CD4-positive, alpha-beta T cell (primary cell): Measurements from ENCODE around the gene EPHX1. TPM values are rescaled to one million over a fixed set of nuclear protein-coding genes. Genes with fewer than 3 reads are reported as not detected.

Experiments used
- ATAC-seq: fragments of 200-7000 bp; cut with Tn5 transposase; one replicate; pipeline ENCODE4 v1.10.0; 2022; ENCODE audit warnings: mild to moderate bottlenecking; ENCODE audit not compliant: poor library complexity
- CTCF ChIA-PET: fragments of 350-600 bp; sonication (Branson Sonifier 250); formaldehyde crosslinking; loops from one replicate; lab custom pipeline; 2021; ENCODE audit warnings: antibody characterized with exemption, inconsistent platforms; lab: Charles Lee
- POLR2A ChIA-PET: fragments of 350-600 bp; sonication (Branson Sonifier 250); formaldehyde crosslinking; loops from one replicate; lab custom pipeline; 2021; ENCODE audit warnings: antibody characterized with exemption, inconsistent platforms; lab: Charles Lee
- DNase-seq, 14 experiments: peaks; one replicate each; pipeline ENCODE4 v3.0.0-alpha.2; 2013 to 2020; ENCODE audit warnings: mixed read lengths in 2 of 14
- H3K27ac ChIP-seq, 2 donors: one replicate each; pipeline versions ENCODE4 v1.5.1 to v1.7.0; 2013; ENCODE audit warnings: low read length in 2 of 2, low read depth in 1 of 2, mild to moderate bottlenecking in 1 of 2
- H3K27me3 ChIP-seq, 2 experiments: 1 replicate in 1 of 2; 2 replicates in 1 of 2; pipeline versions ENCODE4 v1.6.1 to v1.7.0; 2013; ENCODE audit warnings: low read length in 2 of 2, control low read depth in 1 of 2, mild to moderate bottlenecking in 1 of 2, moderate library complexity in 1 of 2; ENCODE audit not compliant: insufficient read depth in 2 of 2, control insufficient read depth in 1 of 2
- H3K36me3 ChIP-seq: one replicate; pipeline ENCODE4 v1.6.1; 2013; ENCODE audit warnings: low read length, control low read depth; ENCODE audit not compliant: insufficient read depth
- H3K4me1 ChIP-seq: one replicate; pipeline ENCODE4 v1.6.1; 2013; ENCODE audit warnings: low read length, control low read depth; ENCODE audit not compliant: insufficient read depth
- H3K4me3 ChIP-seq: one replicate; pipeline ENCODE4 v1.5.1; 2013; ENCODE audit warnings: mild to moderate bottlenecking, low read length, moderate library complexity
- H3K9me3 ChIP-seq, 2 experiments: 1 replicate in 1 of 2; 2 replicates in 1 of 2; pipeline versions ENCODE4 v1.6.1 to v1.7.0; 2013; ENCODE audit warnings: low read length in 2 of 2, mild to moderate bottlenecking in 2 of 2, control low read depth in 1 of 2, moderate library complexity in 1 of 2; ENCODE audit not compliant: control insufficient read depth in 1 of 2, insufficient read depth in 1 of 2
- H3K27ac Mint-ChIP-seq: one replicate; pipeline ENCODE4 v1.8.0; 2020; ENCODE audit warnings: mixed read lengths
- H3K27me3 Mint-ChIP-seq: one replicate; pipeline ENCODE4 v1.8.0; 2021; ENCODE audit warnings: mixed read lengths
- H3K36me3 Mint-ChIP-seq: one replicate; pipeline ENCODE4 v1.8.0; 2021; ENCODE audit warnings: low read depth, mixed read lengths
- H3K4me1 Mint-ChIP-seq: one replicate; pipeline ENCODE4 v1.8.0; 2021; ENCODE audit warnings: low read depth, mixed read lengths
- H3K4me3 Mint-ChIP-seq: one replicate; pipeline ENCODE4 v1.8.0; 2020; ENCODE audit warnings: mild to moderate bottlenecking, mixed read lengths
- H3K9me3 Mint-ChIP-seq: one replicate; pipeline ENCODE4 v1.8.0; 2020; ENCODE audit warnings: mixed read lengths
- intact Hi-C, 2 experiments: fragments of 100-400 bp; cut with DNase I in 1 of 2; cut with micrococcal nuclease in 1 of 2; formaldehyde crosslinking; loops; one replicate each; pipeline versions ENCODE4 v1.15.1 to v1.9.0; 2023 to 2025; cut with DNase I, micrococcal nuclease
- total RNA-seq, 174 experiments: library from RNA in 2 of 174; stranded (reverse) in 2 of 174; gene quantifications; one replicate each; pipeline ENCODE4 v1.2.3 and lab custom pipeline; 2021 to 2026
- TF ChIP-seq, protein P1 (sequence below): fragments of 200-600 bp; IDR thresholded peaks from one replicate; pipeline ENCODE4 v1.8.0; 2022; ENCODE audit warnings: antibody characterized with exemption, mild to moderate bottlenecking

Gene EPHX1
- total RNA-seq, 2 experiments from 2014 or later: 0.34 to 0.47 TPM

- peak within 1 kb of the TSS; percentile 97 for H3K4me3 Mint-ChIP-seq
- Histone ChIP-seq H3K36me3 (peaks cover 25% of the 10 kb centered on the region), H3K4me1 (peaks cover 56% of the 10 kb centered on the region), H3K9me3 (no peaks in the 10 kb centered on the region), H3K27ac (peak within 1 kb of the TSS; percentile 87 to 89), H3K27me3 (no peaks in the 10 kb centered on the region), H3K4me3 (peak within 1 kb of the TSS; percentile 74)
- peaks cover 47% of the 10 kb centered on the region for H3K4me1 Mint-ChIP-seq
- H3K9me3 Mint-ChIP-seq: no peaks in the 10 kb centered on the region
- H3K27me3 Mint-ChIP-seq: no peaks in the 10 kb centered on the region
- intact Hi-C loops: loop anchor here (1.0 to 10.0 kb wide), 7 partner anchors 15 to 183 kb away; partner anchors contain the start of genes H3-3A (in 1 of the 2) and SRP9 (in 1 of the 2)
- peaks cover 52% of the 10 kb centered on the region for H3K36me3 Mint-ChIP-seq
- TF ChIP-seq, protein P1, sequence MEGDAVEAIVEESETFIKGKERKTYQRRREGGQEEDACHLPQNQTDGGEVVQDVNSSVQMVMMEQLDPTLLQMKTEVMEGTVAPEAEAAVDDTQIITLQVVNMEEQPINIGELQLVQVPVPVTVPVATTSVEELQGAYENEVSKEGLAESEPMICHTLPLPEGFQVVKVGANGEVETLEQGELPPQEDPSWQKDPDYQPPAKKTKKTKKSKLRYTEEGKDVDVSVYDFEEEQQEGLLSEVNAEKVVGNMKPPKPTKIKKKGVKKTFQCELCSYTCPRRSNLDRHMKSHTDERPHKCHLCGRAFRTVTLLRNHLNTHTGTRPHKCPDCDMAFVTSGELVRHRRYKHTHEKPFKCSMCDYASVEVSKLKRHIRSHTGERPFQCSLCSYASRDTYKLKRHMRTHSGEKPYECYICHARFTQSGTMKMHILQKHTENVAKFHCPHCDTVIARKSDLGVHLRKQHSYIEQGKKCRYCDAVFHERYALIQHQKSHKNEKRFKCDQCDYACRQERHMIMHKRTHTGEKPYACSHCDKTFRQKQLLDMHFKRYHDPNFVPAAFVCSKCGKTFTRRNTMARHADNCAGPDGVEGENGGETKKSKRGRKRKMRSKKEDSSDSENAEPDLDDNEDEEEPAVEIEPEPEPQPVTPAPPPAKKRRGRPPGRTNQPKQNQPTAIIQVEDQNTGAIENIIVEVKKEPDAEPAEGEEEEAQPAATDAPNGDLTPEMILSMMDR: peak; percentile 33
- peak; percentile 85 to 95 (median 91) for DNase-seq
- ChIA-PET POLR2A (interaction anchor here (0.6 to 13.0 kb wide), 33 partner anchors 8 to 1699 kb away, joined by 3 to 427 read pairs (median 6); partner anchors contain the start of genes DEGS1, EPHX1, H3-3A and LBR), CTCF (interaction anchor here (0.7 to 3.8 kb wide), 12 partner anchors 8 to 183 kb away, joined by 3 to 21 read pairs (median 5); partner anchors contain the start of genes PYCR2 and SRP9)
- ATAC-seq: peak; percentile 64
- H3K27ac Mint-ChIP-seq: peak within 1 kb of the TSS; percentile 86
These were observed 72.2 kb downstream of the EPHX1 start, which contains the start of gene TMEM63A for GRCh38 chr1:225881959-225882693. TSS of gene TMEM63A (minus strand) at chr1:225882380. CDS start at chr1:225877580, 4,800 bp downstream.

GRCh38 chr1:225882694-225883615 is 73.0 kb downstream of the EPHX1 start:
- Histone ChIP-seq H3K36me3 (peaks cover 17% of the 10 kb centered on the region), H3K4me3 (peak overlapping the region; percentile 74), H3K27me3 (no peaks in the 10 kb centered on the region), H3K27ac (peak overlapping the region; percentile 62 to 87), H3K9me3 (no peaks in the 10 kb centered on the region), H3K4me1 (peaks cover 48% of the 10 kb centered on the region)
- DNase-seq (peak in 11 of 14 experiments; percentile 10 to 56 (median 35)), ATAC-seq (peak; percentile 35)
- TF ChIP-seq, protein P1: no peak
- Mint-ChIP-seq H3K4me3 (peak overlapping the region; percentile 97), H3K36me3 (peaks cover 44% of the 10 kb centered on the region), H3K27ac (peak overlapping the region; percentile 86), H3K4me1 (peaks cover 39% of the 10 kb centered on the region), H3K27me3 (no peaks in the 10 kb centered on the region), H3K9me3 (no peaks in the 10 kb centered on the region)
- ChIA-PET CTCF (interaction anchor here (0.7 to 3.8 kb wide), 12 partner anchors 9 to 182 kb away, joined by 3 to 21 read pairs (median 5); partner anchors contain the start of genes PYCR2 and SRP9), POLR2A (interaction anchor here (0.6 to 13.0 kb wide), 34 partner anchors 9 to 455 kb away, joined by 3 to 427 read pairs (median 6); partner anchors contain the start of genes EPHX1, H3-3A, LBR and PYCR2)
- intact Hi-C loops: loop anchor here (5.0 to 10.0 kb wide), 2 partner anchors 94 to 182 kb away; partner anchors contain the start of gene H3-3A (in 1 of the 2)
